PC-9 (cell line): ENCODE measurements around the gene PDE11A. TPM values are rescaled to one million over a fixed set of nuclear protein-coding genes. Genes with fewer than 3 reads are reported as not detected.

Experiments
- BruUV-seq: library from RNA; stranded (reverse); fragments of 400-500 nt; replicated peaks from 2 replicates; lab custom pipeline; 2021; lab: Mats Ljungman, UMichigan
- CTCF ChIA-PET: fragments of 300-600 bp; sonication (Branson Sonifier 250); formaldehyde crosslinking; loops from one replicate; lab custom pipeline; 2022; ENCODE audit warnings: antibody characterized with exemption; lab: Charles Lee
- POLR2A ChIA-PET: fragments of 300-600 bp; sonication (Branson Sonifier 250); formaldehyde crosslinking; loops from one replicate; lab custom pipeline; 2022; ENCODE audit warnings: antibody characterized with exemption; ENCODE audit not compliant: unreplicated experiment; lab: Charles Lee
- DNase-seq, 2 experiments: peaks; one replicate each; pipeline versions ENCODE4 v3.0.0 to v3.0.0-alpha.2; 2015 to 2022; ENCODE audit warnings: mixed read lengths in 1 of 2
- H2AFZ ChIP-seq: fragments of 200-600 bp; sonication (generic); 2 replicates; pipeline ENCODE4 v1.8.1; 2017; ENCODE audit warnings: antibody characterized with exemption
- H3F3A ChIP-seq: fragments of 200-600 bp; sonication (generic); 2 replicates; pipeline ENCODE4 v1.8.1; 2017; ENCODE audit warnings: antibody characterized with exemption, mild to moderate bottlenecking, low read depth; ENCODE audit not compliant: insufficient read depth
- H3K27ac ChIP-seq: fragments of 200-600 bp; sonication (generic); 2 replicates; pipeline ENCODE4 v1.6.1; 2016; ENCODE audit warnings: mixed run types
- H3K27me3 ChIP-seq: fragments of 200-600 bp; sonication (generic); 2 replicates; pipeline ENCODE4 v1.6.1; 2016; ENCODE audit warnings: low read depth, mixed run types; ENCODE audit not compliant: insufficient read depth
- H3K36me3 ChIP-seq: fragments of 200-600 bp; sonication (generic); 2 replicates; pipeline ENCODE4 v1.6.1; 2016; ENCODE audit warnings: low read depth, mixed run types
- H3K4me1 ChIP-seq: fragments of 200-600 bp; sonication (generic); replicated peaks from 2 replicates; pipeline ENCODE4 v1.6.1; 2016; ENCODE audit warnings: mixed run types; ENCODE audit not compliant: insufficient read depth
- H3K4me2 ChIP-seq: fragments of 200-600 bp; sonication (generic); 2 replicates; pipeline ENCODE4 v1.6.1; 2017; ENCODE audit warnings: mixed run types
- H3K4me3 ChIP-seq: fragments of 200-600 bp; sonication (generic); 2 replicates; pipeline ENCODE4 v1.6.1; 2016; ENCODE audit warnings: mixed run types
- H3K79me2 ChIP-seq: fragments of 200-600 bp; sonication (generic); 2 replicates; pipeline ENCODE4 v1.6.1; 2017; ENCODE audit warnings: low read depth, mixed run types
- H3K9me2 ChIP-seq: fragments of 200-600 bp; sonication (generic); 2 replicates; pipeline ENCODE4 v1.8.1; 2017; ENCODE audit warnings: mild to moderate bottlenecking; ENCODE audit not compliant: insufficient read depth
- H3K9me3 ChIP-seq: fragments of 200-600 bp; sonication (generic); 2 replicates; pipeline ENCODE4 v1.8.1; 2016; ENCODE audit warnings: low read depth; ENCODE audit not compliant: insufficient read depth
- H4K20me1 ChIP-seq: fragments of 200-600 bp; sonication (generic); 2 replicates; pipeline ENCODE4 v1.8.1; 2017; ENCODE audit not compliant: insufficient read depth
- EZH2 ChIP-seq: fragments of 200-600 bp; sonication (generic); IDR thresholded peaks from 2 replicates; pipeline ENCODE4 v1.8.0; 2017; ENCODE audit warnings: antibody characterized with exemption, low read depth
- intact Hi-C: fragments of 100-400 bp; cut with micrococcal nuclease; formaldehyde crosslinking; loops from one replicate; pipeline ENCODE4 v1.10.0; 2022; ENCODE audit not compliant: unreplicated experiment
- total RNA-seq: library from RNA; stranded (reverse); gene quantifications from 2 replicates; pipeline ENCODE4 v1.2.3, GENCODE V29; 2021
- TF ChIP-seq, protein P1 (sequence below): fragments of 200-600 bp; sonication (generic); conservative IDR thresholded peaks from 2 replicates; pipeline ENCODE4 v1.6.1; 2017; ENCODE audit warnings: mixed run types, antibody characterized with exemption, mild to moderate bottlenecking, moderate library complexity

Gene PDE11A
- total RNA-seq, 1 experiment from 2014 or later: 1.4 TPM

DNA sequence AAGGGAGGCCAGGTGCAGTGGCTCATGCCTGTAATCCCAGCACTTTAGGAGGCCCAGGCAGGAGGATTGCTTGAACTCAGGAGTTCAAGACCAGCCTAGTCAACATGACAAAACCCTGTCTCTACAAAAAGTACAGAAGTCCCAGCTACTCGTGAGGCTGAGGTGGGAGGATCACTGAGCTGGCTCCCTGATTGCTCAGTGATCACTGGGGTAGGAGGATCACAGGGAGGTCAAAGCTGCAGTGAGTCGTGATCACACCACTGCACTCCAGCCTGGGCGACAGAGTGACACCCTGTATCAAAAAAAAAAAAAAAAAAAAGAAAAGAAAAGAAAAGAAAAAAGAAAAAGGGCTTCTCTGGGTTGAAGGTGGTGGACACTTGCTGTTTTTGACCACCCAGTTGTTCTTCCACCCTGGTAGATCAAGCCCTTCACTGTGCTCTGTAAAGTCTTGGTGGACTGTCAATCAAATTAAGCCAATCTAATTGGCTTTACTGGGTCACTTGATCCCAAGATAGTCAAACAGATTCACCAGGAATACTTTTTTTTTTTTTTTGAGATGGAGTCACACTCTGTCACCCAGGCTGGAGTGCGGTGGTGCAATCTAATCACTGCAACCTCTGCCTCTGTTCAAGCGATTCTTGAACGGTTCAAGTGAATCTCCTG, 488.4 kb downstream of the PDE11A start:
- Histone ChIP-seq H3K4me2 (no peak overlapping the region), H3K79me2 (no peaks in the 10 kb centered on the region), H3K4me3 (no peak overlapping the region), H4K20me1 (no peaks in the 10 kb centered on the region), H3F3A (no peaks in the 10 kb centered on the region), H3K36me3 (no peaks in the 10 kb centered on the region), H3K9me2 (no peaks in the 10 kb centered on the region), H3K4me1 (no peaks in the 10 kb centered on the region), H3K27ac (no peak overlapping the region), H2AFZ (no peak overlapping the region), H3K27me3 (no peaks in the 10 kb centered on the region), H3K9me3 (no peaks in the 10 kb centered on the region)
- no TSS peak for BruUV-seq
- intact Hi-C loops: no loop called here
- DNase-seq: no peak
- CTCF ChIA-PET: interaction anchor here (0.7 kb wide), 1 partner anchor 419 kb away, joined by 6 read pairs; no protein-coding TSS in a partner anchor
- POLR2A ChIA-PET: no interaction called here
- TF ChIP-seq EZH2: no peak
- TF ChIP-seq, protein P1, sequence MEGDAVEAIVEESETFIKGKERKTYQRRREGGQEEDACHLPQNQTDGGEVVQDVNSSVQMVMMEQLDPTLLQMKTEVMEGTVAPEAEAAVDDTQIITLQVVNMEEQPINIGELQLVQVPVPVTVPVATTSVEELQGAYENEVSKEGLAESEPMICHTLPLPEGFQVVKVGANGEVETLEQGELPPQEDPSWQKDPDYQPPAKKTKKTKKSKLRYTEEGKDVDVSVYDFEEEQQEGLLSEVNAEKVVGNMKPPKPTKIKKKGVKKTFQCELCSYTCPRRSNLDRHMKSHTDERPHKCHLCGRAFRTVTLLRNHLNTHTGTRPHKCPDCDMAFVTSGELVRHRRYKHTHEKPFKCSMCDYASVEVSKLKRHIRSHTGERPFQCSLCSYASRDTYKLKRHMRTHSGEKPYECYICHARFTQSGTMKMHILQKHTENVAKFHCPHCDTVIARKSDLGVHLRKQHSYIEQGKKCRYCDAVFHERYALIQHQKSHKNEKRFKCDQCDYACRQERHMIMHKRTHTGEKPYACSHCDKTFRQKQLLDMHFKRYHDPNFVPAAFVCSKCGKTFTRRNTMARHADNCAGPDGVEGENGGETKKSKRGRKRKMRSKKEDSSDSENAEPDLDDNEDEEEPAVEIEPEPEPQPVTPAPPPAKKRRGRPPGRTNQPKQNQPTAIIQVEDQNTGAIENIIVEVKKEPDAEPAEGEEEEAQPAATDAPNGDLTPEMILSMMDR: no peak

GRCh38 chr2:177582000-177582399, 490.6 kb downstream of the PDE11A start:
- H2AFZ ChIP-seq: no peak overlapping the region
- TF ChIP-seq, protein P1: no peak
- no peak for TF ChIP-seq EZH2
- no peaks in the 10 kb centered on the region for H3K9me2 ChIP-seq
- no TSS peak for BruUV-seq
- H3K36me3 ChIP-seq: no peaks in the 10 kb centered on the region
- H3K79me2 ChIP-seq: no peaks in the 10 kb centered on the region
- no peak for DNase-seq
- H3K9me3 ChIP-seq: no peaks in the 10 kb centered on the region
- H3K4me2 ChIP-seq: no peak overlapping the region
- H4K20me1 ChIP-seq: no peaks in the 10 kb centered on the region
- no peaks in the 10 kb centered on the region for H3F3A ChIP-seq
- H3K4me3 ChIP-seq: no peak overlapping the region
- ChIA-PET POLR2A (no interaction called here), CTCF (no interaction called here)
- no peaks in the 10 kb centered on the region for H3K27me3 ChIP-seq
- no peaks in the 10 kb centered on the region for H3K4me1 ChIP-seq
- intact Hi-C loops: no loop called here
- H3K27ac ChIP-seq: no peak overlapping the region

GRCh38 chr2:177579486-177580036, 493.0 kb downstream of the PDE11A start:
- no peaks in the 10 kb centered on the region for H4K20me1 ChIP-seq
- no peak for DNase-seq
- POLR2A ChIA-PET: no interaction called here

More at GRCh38 chr2:177579486-177580036, 493.0 kb downstream of the PDE11A start:
- Histone ChIP-seq H3K4me1 (no peaks in the 10 kb centered on the region), H3K79me2 (no peaks in the 10 kb centered on the region), H3K27me3 (no peaks in the 10 kb centered on the region), H3K9me3 (no peaks in the 10 kb centered on the region), H3K9me2 (no peaks in the 10 kb centered on the region), H3K36me3 (no peaks in the 10 kb centered on the region), H3F3A (no peaks in the 10 kb centered on the region), H3K4me3 (no peak overlapping the region), H3K27ac (no peak overlapping the region), H3K4me2 (no peak overlapping the region), H2AFZ (no peak overlapping the region)
- BruUV-seq: no TSS peak
- CTCF ChIA-PET: no interaction called here
- no peak for TF ChIP-seq EZH2
- TF ChIP-seq, protein P1: no peak
- intact Hi-C loops: no loop called here
